ENCODE measurements around the gene RNF212.

Gene RNF212

GRCh38 chr4:1030559-1030958, 82.8 kb downstream of the RNF212 start:
- DNase-seq, result no peak

GRCh38 chr4:1030031-1030430, 83.3 kb downstream of the RNF212 start:
- DNase-seq, result no peak

GRCh38 chr4:1029529-1029928, 83.8 kb downstream of the RNF212 start:
- no peak for DNase-seq

- DNase-seq, result no peak
Measured at GRCh38 chr4:1028574-1029220, 84.7 kb downstream of the RNF212 start.

- DNase-seq, result no peak
Measured at GRCh38 chr4:1027915-1028238, 85.5 kb downstream of the RNF212 start.

GRCh38 chr4:1027219-1027914, 86.0 kb downstream of the RNF212 start:
- no peak for DNase-seq

- DNase-seq, result no peak
Measured at GRCh38 chr4:1026115-1026514, 87.2 kb downstream of the RNF212 start.

GRCh38 chr4:1024882-1025545, 88.3 kb downstream of the RNF212 start:
- no peak for DNase-seq

GRCh38 chr4:1023895-1024740, 89.2 kb downstream of the RNF212 start:
- no peak for DNase-seq

GRCh38 chr4:1023075-1023640, 90.2 kb downstream of the RNF212 start:
- DNase-seq, result no peak

GRCh38 chr4:1022739-1023066, 90.7 kb downstream of the RNF212 start:
- no peak for DNase-seq

GRCh38 chr4:1022051-1022738, 91.2 kb downstream of the RNF212 start:
- no peak for DNase-seq

All from NCI-H2171 treated with DMSO at 0.1 percent for 48 hours (cell line).